Central memory CD8-positive, alpha-beta T cell (primary cell): ENCODE data around the gene FBXL16.

Source experiments
- ATAC-seq: fragments of 150-1000 bp; cut with Tn5 transposase; replicated peaks from 2 replicates; pipeline ENCODE4 v1.10.0; 2022; ENCODE audit warnings: mild to moderate bottlenecking, moderate FRiP score, moderate number of reproducible peaks; ENCODE audit not compliant: poor library complexity, severe bottlenecking; ENCODE audit errors: extremely low read depth
- DNase-seq, 2 donors: peaks; one replicate each; pipeline ENCODE4 v3.0.0; 2021; ENCODE audit warnings: low spot score in 2 of 2
- H3K27ac Mint-ChIP-seq: one replicate; pipeline ENCODE4 v1.8.0; 2022; ENCODE audit warnings: low read depth, mild to moderate bottlenecking, moderate library complexity, mixed read lengths
- H3K27me3 Mint-ChIP-seq: one replicate; pipeline ENCODE4 v1.8.0; 2022; ENCODE audit warnings: mixed read lengths
- H3K36me3 Mint-ChIP-seq: one replicate; pipeline ENCODE4 v1.8.0; 2022; ENCODE audit warnings: mild to moderate bottlenecking, moderate library complexity, mixed read lengths; ENCODE audit not compliant: insufficient read depth
- H3K4me1 Mint-ChIP-seq: one replicate; pipeline ENCODE4 v1.8.0; 2022; ENCODE audit warnings: mixed read lengths
- H3K4me3 Mint-ChIP-seq: one replicate; pipeline ENCODE4 v1.8.0; 2022; ENCODE audit warnings: mild to moderate bottlenecking, moderate library complexity, mixed read lengths
- H3K9me3 Mint-ChIP-seq: one replicate; pipeline ENCODE4 v1.8.0; 2022; ENCODE audit warnings: mixed read lengths

Gene FBXL16

DNA sequence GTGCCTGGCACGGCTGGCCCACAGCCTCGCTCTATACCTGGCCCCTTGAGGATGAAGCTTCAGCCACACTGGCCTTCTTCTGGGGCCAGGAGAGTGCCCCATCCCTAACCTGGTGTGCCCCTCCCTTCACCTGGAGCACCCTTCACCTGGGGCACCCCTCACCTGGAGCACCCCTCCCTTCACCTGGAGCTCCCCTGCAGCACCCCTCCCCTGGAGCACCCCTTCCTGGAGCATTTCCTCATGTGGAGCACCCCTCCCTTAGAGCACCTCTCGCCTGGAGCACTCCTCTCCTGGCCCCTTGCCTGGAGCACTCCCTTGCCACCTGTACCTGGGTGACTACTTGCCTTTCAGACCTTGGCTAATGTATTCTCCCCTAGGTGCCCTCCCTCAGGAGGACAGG, 2.4 kb upstream of the FBXL16 start:
- Mint-ChIP-seq H3K4me1 (no peaks in the 10 kb centered on the region), H3K36me3 (peaks cover 1% of the 10 kb centered on the region), H3K9me3 (no peaks in the 10 kb centered on the region), H3K27me3 (peaks cover 39% of the 10 kb centered on the region), H3K27ac (no peak overlapping the region), H3K4me3 (peak overlapping the region; percentile 5)
- ATAC-seq: no peak
- no peak for DNase-seq

DNA sequence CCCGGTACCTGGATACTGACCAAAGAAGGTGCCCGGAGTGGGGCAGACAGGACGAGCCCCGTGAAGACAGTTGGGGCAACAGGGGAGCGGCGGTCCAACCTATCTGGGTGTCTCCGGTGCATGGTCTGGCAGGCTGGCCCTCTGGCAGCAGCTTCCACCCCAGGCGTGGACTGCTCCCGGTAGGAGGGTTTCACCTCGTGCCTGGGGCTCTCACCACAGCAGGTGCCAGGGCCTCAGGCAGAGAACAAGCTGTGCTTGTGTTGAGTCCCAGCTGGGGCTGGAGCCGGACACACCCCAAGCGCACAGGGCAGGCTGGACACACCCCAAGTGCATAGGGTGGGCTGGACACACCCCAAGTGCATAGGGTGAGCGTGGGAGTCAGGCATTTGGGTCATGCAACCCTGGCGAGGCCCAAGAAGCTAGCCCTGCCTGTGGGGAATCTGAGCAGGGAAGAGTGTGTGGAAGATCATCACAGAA, 1.5 kb upstream of the FBXL16 start:
- no peak overlapping the region for H3K27ac Mint-ChIP-seq
- peaks cover 48% of the 10 kb centered on the region for H3K27me3 Mint-ChIP-seq
- ATAC-seq (no peak), DNase-seq (no peak)
- no peaks in the 10 kb centered on the region for H3K9me3 Mint-ChIP-seq
- H3K4me1 Mint-ChIP-seq: no peaks in the 10 kb centered on the region
- H3K4me3 Mint-ChIP-seq: no peak overlapping the region
- H3K36me3 Mint-ChIP-seq: peaks cover 4% of the 10 kb centered on the region

DNA sequence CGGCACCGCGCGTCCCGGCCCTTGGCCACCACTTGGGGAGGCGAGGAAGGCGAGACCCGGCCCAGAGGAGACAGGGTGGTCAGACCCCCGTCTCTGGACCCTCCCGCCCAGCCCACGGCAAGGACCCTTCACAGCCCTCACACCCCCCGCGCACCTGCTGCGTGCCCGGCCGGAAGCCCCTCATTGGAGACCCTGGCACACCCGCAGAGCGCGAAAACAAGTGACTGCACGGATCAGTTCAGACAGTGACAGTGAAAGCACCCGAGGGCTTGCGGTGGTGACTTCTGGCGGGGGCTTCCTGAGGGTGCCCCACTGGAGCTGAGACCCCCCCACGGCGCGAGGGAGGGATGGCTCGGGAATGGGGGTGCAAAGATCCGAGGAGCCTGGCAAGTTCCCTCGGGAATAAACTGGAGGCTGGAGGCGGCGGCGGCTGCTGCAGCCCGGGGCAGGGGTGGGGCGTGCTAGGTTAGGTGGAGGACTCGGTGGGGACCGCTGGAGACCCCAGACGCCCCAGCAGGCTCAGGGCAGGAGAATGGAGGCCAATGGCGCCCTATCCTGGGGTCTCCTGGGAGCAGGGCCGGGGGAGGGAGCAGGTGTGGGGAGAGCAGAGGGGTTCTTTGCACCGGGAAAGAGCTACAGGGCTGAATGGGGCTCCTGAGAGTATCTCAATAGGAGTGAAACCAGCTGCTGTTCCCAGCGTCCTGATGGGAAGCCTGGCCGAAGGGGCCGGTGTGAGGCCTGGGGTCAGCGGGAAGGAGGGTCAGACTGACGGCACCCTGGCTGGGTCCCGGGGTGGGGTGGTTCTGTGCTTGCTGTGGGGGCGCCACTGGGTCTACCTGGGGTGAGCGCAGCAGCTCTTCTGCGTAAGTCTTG, 824 bp upstream of the FBXL16 start:
- no peaks in the 10 kb centered on the region for H3K9me3 Mint-ChIP-seq
- ATAC-seq: no peak

DNA sequence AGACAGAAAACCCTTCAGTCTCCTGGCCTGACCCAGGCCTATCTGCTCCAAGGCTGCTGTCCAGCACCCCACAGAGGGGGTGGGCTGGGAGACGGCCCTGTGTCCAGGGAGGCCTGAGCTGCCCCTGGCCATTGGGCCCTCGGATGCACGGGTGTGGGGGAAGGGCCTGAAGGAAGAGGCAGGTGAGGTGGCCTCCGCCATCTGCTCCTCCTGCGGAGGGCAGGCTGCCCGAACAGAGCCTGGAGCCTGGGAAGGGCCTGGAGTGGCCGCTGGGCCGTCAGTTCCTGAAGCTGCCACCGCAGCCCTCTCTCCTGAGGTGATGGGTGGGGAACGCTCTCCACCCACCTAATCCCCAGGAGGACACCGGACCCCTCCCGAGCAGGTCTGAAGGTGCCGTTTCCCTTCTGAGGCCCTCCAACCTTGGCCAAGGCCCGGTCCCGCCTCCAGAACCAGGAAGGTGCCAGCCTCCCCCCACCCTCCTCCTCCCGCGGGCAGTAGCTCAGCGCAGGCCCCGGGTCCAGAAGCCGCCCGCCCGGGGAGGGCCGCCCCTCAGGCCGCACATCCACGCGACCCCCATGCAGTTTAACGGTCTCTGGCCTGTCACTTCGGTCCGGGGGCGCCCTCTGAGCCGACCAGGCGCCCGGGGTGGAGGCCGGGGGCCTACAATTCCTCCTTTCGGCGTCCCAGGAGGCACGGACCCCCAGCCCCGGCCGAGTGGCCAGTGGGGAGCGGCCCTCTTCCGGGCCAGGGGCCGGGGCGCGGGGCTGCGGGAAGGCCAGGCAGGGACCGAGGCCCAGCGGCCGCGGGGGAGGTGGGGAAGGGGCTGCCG, 835 bp downstream of the FBXL16 start:
- ATAC-seq (no peak), DNase-seq (no peak)
- peaks cover 4% of the 10 kb centered on the region for H3K36me3 Mint-ChIP-seq
- H3K4me3 Mint-ChIP-seq: no peak overlapping the region
- peaks cover 49% of the 10 kb centered on the region for H3K27me3 Mint-ChIP-seq
- H3K27ac Mint-ChIP-seq: no peak overlapping the region
- H3K4me1 Mint-ChIP-seq: no peaks in the 10 kb centered on the region
- H3K9me3 Mint-ChIP-seq: no peaks in the 10 kb centered on the region

More for the DNA sequence above, 824 bp upstream of the FBXL16 start:
- Mint-ChIP-seq H3K4me1 (no peaks in the 10 kb centered on the region), H3K27me3 (peaks cover 52% of the 10 kb centered on the region), H3K27ac (no peak overlapping the region), H3K36me3 (peaks cover 4% of the 10 kb centered on the region), H3K4me3 (no peak overlapping the region)
- DNase-seq: no peak

DNA sequence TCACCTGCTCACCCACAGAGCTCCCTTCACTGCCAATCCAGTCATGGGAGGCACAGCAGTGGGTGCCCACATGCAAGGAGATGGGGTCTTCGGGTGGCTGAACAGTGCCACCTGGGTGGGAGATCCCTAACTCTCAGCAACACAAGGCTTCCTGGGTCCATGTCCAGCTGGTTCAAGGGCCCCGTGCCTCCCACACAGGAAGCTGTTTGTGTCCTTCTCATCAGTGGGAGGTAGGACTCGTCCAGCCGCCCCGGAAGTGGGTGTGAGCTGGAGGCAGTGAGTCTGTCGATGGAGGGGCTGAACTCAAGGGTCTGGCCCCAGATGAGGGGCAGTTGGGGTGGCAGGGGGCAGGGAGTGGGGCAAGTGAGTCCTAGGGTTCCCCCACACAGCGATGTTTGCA, 1.6 kb downstream of the FBXL16 start:
- no peaks in the 10 kb centered on the region for H3K4me1 Mint-ChIP-seq
- no peak for ATAC-seq

DNA sequence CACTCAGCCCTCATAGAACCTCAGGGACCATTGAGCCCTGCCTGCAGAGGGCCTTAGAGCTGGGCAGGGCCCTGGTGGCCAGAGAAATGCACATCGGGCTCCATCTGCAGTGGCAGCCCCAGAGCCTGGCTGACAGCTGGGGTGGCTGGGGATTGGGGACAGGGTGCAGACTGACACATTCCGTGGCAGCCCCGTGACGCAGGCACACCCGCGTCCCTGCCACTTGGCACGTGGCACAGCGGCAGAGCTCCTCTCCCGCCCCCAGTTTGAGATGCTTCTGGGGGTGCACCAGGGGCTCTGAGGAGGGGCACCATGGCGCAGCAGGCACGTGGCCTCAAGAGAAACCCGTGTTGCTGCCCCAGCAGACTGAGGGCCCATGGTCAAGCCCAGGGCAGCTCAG, 2.2 kb downstream of the FBXL16 start:
- Mint-ChIP-seq H3K27me3 (peaks cover 36% of the 10 kb centered on the region), H3K9me3 (no peaks in the 10 kb centered on the region)

More for the DNA sequence above, 1.6 kb downstream of the FBXL16 start:
- no peak for DNase-seq
- Mint-ChIP-seq H3K9me3 (no peaks in the 10 kb centered on the region), H3K4me3 (no peak overlapping the region), H3K27ac (no peak overlapping the region), H3K27me3 (peaks cover 42% of the 10 kb centered on the region), H3K36me3 (peaks cover 4% of the 10 kb centered on the region)

DNA sequence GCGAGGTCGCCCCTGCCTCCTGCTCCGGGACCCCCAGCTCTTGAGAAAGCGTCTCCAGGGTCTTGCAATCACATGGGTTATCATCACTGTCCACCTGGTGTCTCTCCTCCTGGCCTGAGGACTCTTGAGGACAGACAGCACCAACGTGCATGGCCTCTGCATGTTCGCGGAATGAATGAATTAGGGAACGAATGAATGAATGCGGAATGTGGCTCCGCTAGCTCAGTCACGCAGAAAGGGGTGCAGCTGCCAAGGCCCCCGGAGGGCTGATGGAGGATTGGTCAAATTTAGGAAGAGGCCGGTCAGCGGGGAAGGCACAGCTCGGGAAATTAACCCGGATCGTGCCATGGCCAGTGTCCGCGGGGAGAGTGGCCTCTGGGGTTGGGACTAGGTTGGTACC, 3.3 kb downstream of the FBXL16 start:
- no peak for DNase-seq
- no peaks in the 10 kb centered on the region for H3K4me1 Mint-ChIP-seq
- no peak for ATAC-seq
- peaks cover 25% of the 10 kb centered on the region for H3K27me3 Mint-ChIP-seq
- H3K4me3 Mint-ChIP-seq: no peak overlapping the region
- H3K9me3 Mint-ChIP-seq: no peaks in the 10 kb centered on the region
- H3K27ac Mint-ChIP-seq: no peak overlapping the region
- peaks cover 4% of the 10 kb centered on the region for H3K36me3 Mint-ChIP-seq

More for the DNA sequence above, 2.2 kb downstream of the FBXL16 start:
- ATAC-seq: no peak
- Mint-ChIP-seq H3K36me3 (peaks cover 4% of the 10 kb centered on the region), H3K4me3 (no peak overlapping the region), H3K27ac (no peak overlapping the region), H3K4me1 (no peaks in the 10 kb centered on the region)
- no peak for DNase-seq

DNA sequence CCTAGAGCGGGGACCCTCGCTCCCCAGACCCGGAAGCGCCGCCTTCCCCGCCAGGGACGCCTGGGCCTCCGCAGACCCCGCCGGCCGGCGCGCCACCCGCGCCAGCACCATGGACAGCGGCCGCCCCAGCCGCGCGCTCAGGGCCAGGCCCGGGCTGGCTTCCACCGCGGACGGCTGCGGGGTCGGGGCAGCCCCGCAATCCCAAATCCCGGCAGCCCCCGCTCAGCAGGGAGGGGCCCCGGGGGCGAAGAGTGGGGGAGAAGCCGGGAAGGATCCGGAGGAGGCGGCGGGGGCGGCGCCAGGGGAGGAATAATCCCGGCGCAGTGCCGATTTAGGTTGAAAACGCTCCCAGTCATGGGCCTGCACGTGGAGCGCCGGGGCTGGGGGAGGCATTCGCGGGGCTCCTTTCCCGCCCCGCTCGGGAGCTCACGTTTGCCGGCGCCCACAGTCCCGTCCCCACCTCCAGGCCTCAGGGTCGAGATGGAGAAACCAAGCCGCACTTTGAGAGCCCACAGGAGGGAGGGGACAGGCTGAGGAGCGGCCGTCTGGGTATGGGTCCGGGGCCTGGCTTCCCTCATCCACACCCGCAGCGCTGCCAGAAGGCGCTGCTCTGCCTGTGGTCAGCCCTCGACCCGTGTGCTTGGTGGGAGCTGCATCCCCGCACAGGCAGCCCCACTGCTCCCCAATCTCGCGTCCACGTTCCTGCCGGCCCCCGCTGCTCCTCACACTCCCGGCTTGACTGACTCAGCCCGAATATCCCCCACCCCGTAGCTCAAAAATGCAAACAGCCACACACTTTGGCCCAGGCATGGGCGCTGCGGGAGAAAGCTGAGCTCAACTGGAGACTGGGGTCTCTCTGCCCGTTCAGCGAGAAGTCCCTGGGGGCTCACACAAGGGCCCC, 4.7 kb downstream of the FBXL16 start:
- no peak for ATAC-seq
- no peak overlapping the region for H3K4me3 Mint-ChIP-seq
- no peak overlapping the region for H3K27ac Mint-ChIP-seq
- H3K9me3 Mint-ChIP-seq: no peaks in the 10 kb centered on the region
- peaks cover 4% of the 10 kb centered on the region for H3K36me3 Mint-ChIP-seq
- DNase-seq: no peak
- peaks cover 16% of the 10 kb centered on the region for H3K27me3 Mint-ChIP-seq
- peaks cover 4% of the 10 kb centered on the region for H3K4me1 Mint-ChIP-seq

DNA sequence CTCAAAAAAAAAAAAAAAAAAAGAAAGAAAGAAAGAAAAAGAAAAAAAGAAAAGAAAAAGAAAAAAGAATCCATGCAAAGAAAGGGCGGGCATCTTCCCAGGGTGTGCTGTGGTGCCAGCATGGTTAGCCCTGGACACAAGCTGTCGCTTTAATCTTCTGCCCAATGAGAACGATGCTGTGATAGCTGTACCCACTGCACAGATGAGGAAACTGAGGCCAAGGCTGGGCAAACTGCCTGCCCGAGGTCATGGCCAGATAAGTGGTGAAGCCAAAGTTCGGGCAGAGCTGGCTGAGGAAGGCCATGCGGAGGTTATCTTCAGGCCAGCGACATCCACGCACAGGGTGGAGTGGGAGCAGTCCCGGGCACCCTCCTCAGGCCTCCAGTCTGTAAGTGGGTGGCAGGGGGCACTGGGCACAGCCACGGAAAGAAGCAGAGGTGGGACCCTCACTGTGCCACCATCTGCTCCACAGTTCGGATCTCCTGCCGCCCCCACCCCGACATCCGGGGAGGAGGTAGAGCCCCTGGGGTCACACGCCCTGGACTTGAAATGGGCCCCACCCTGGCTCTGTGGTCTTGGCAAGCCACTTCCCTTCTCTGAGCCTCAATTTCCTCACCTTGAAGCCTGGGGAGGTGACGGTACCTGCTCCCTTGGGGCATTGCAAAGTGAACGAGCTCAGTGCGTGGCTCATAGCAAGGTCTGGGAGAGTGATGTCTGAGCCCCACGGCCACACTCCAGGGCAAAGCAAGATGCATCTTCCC, 6.5 kb downstream of the FBXL16 start:
- no peaks in the 10 kb centered on the region for H3K9me3 Mint-ChIP-seq
- ATAC-seq (no peak), DNase-seq (no peak)
- peaks cover 9% of the 10 kb centered on the region for H3K4me1 Mint-ChIP-seq
- H3K36me3 Mint-ChIP-seq: peaks cover 7% of the 10 kb centered on the region
- H3K4me3 Mint-ChIP-seq: no peak overlapping the region
- H3K27ac Mint-ChIP-seq: no peak overlapping the region
- peaks cover 16% of the 10 kb centered on the region for H3K27me3 Mint-ChIP-seq

DNA sequence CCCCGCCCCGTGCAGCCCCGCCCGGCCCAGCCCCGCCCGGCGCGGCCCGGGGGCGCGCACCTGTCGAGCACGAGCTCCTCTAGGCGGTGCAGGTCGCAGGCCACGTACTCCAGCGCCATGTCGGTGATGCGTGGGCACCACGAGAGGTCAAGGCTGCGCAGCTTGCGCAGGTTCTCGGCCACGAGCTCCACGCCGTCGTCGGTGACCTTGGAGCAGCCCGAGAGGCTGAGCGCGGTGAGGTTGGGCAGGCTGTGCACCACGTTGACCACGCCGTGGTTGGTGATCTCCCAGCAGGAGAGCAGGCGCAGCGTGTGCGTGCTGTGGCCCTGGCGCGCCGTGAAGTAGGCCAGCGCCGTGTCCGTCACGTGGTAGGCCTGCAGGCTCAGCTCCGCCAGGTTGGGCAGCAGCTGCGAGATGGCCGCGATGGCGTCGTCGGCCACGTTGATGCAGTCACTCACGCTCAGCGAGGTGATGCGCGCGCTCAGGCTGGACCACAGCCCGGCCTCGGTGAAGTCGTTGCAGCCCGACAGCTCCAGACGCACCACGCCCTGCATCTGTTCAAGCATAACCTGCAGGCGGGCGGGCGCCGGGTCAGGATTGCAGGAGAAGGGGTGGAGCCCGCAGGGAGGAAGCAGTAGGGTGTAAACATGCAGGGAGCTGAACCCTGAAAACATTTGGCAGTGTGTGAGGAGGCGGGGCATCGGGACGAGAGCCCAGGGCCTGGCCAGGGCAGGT, 10.1 kb downstream of the FBXL16 start:
- peaks cover 10% of the 10 kb centered on the region for H3K27me3 Mint-ChIP-seq
- H3K4me3 Mint-ChIP-seq: peak overlapping the region; percentile 70
- ATAC-seq (peak; percentile 60), DNase-seq (peak in 1 of 2 donors; percentile 34)
- no peak overlapping the region for H3K27ac Mint-ChIP-seq
- peaks cover 5% of the 10 kb centered on the region for H3K9me3 Mint-ChIP-seq
- H3K4me1 Mint-ChIP-seq: peaks cover 20% of the 10 kb centered on the region
- peaks cover 10% of the 10 kb centered on the region for H3K36me3 Mint-ChIP-seq

DNA sequence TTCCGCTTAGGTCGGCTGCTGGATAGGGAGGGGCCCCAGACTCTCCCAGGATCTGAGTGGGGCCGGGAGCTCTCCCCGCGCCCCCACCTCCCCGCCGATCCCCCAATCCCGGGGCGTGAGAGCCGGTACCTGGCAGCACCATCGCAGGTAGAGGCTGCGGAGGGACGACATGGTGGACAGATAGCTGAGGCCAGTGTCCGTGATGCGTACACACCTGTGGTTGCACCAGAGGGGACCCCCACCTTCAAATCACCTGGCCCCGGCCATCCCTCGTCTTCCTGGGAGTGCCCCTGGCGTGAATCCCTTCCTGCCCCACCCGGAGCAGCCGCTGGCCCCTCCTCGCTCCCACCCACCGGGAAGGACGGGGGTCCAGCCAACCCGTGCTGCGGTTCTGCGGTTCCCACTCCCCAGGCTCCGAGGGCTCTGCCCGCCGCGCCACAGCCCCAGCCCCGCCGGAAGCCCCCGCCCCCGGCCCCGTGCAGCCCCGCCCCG, 10.7 kb downstream of the FBXL16 start:
- DNase-seq (no peak), ATAC-seq (no peak)
- peaks cover 10% of the 10 kb centered on the region for H3K27me3 Mint-ChIP-seq
- H3K4me1 Mint-ChIP-seq: peaks cover 20% of the 10 kb centered on the region
- peaks cover 5% of the 10 kb centered on the region for H3K9me3 Mint-ChIP-seq
- H3K4me3 Mint-ChIP-seq: peak overlapping the region; percentile 70
- H3K36me3 Mint-ChIP-seq: peaks cover 12% of the 10 kb centered on the region
- H3K27ac Mint-ChIP-seq: no peak overlapping the region
